CD4-positive, alpha-beta T cell (primary cell): ENCODE measurements around the gene PCDHA1. TPM values are rescaled to one million over a fixed set of nuclear protein-coding genes. Genes with fewer than 3 reads are reported as not detected.

Source experiments
- ATAC-seq: fragments of 200-7000 bp; cut with Tn5 transposase; one replicate; pipeline ENCODE4 v1.10.0; 2022; ENCODE audit warnings: mild to moderate bottlenecking; ENCODE audit not compliant: poor library complexity
- CTCF ChIA-PET: fragments of 350-600 bp; sonication (Branson Sonifier 250); formaldehyde crosslinking; loops from one replicate; lab custom pipeline; 2021; ENCODE audit warnings: antibody characterized with exemption, inconsistent platforms; lab: Charles Lee
- POLR2A ChIA-PET: fragments of 350-600 bp; sonication (Branson Sonifier 250); formaldehyde crosslinking; loops from one replicate; lab custom pipeline; 2021; ENCODE audit warnings: antibody characterized with exemption, inconsistent platforms; lab: Charles Lee
- DNase-seq, 14 experiments: peaks; one replicate each; pipeline ENCODE4 v3.0.0-alpha.2; 2013 to 2020; ENCODE audit warnings: mixed read lengths in 2 of 14
- H3K27ac ChIP-seq, 2 donors: one replicate each; pipeline versions ENCODE4 v1.5.1 to v1.7.0; 2013; ENCODE audit warnings: low read length in 2 of 2, low read depth in 1 of 2, mild to moderate bottlenecking in 1 of 2
- H3K27me3 ChIP-seq, 2 experiments: 1 replicate in 1 of 2; 2 replicates in 1 of 2; pipeline versions ENCODE4 v1.6.1 to v1.7.0; 2013; ENCODE audit warnings: low read length in 2 of 2, control low read depth in 1 of 2, mild to moderate bottlenecking in 1 of 2, moderate library complexity in 1 of 2; ENCODE audit not compliant: insufficient read depth in 2 of 2, control insufficient read depth in 1 of 2
- H3K36me3 ChIP-seq: one replicate; pipeline ENCODE4 v1.6.1; 2013; ENCODE audit warnings: low read length, control low read depth; ENCODE audit not compliant: insufficient read depth
- H3K4me1 ChIP-seq: one replicate; pipeline ENCODE4 v1.6.1; 2013; ENCODE audit warnings: low read length, control low read depth; ENCODE audit not compliant: insufficient read depth
- H3K4me3 ChIP-seq: one replicate; pipeline ENCODE4 v1.5.1; 2013; ENCODE audit warnings: mild to moderate bottlenecking, low read length, moderate library complexity
- H3K9me3 ChIP-seq, 2 experiments: 1 replicate in 1 of 2; 2 replicates in 1 of 2; pipeline versions ENCODE4 v1.6.1 to v1.7.0; 2013; ENCODE audit warnings: low read length in 2 of 2, mild to moderate bottlenecking in 2 of 2, control low read depth in 1 of 2, moderate library complexity in 1 of 2; ENCODE audit not compliant: control insufficient read depth in 1 of 2, insufficient read depth in 1 of 2
- H3K27ac Mint-ChIP-seq: one replicate; pipeline ENCODE4 v1.8.0; 2020; ENCODE audit warnings: mixed read lengths
- H3K27me3 Mint-ChIP-seq: one replicate; pipeline ENCODE4 v1.8.0; 2021; ENCODE audit warnings: mixed read lengths
- H3K36me3 Mint-ChIP-seq: one replicate; pipeline ENCODE4 v1.8.0; 2021; ENCODE audit warnings: low read depth, mixed read lengths
- H3K4me1 Mint-ChIP-seq: one replicate; pipeline ENCODE4 v1.8.0; 2021; ENCODE audit warnings: low read depth, mixed read lengths
- H3K4me3 Mint-ChIP-seq: one replicate; pipeline ENCODE4 v1.8.0; 2020; ENCODE audit warnings: mild to moderate bottlenecking, mixed read lengths
- H3K9me3 Mint-ChIP-seq: one replicate; pipeline ENCODE4 v1.8.0; 2020; ENCODE audit warnings: mixed read lengths
- intact Hi-C, 2 experiments: fragments of 100-400 bp; cut with DNase I in 1 of 2; cut with micrococcal nuclease in 1 of 2; formaldehyde crosslinking; loops; one replicate each; pipeline versions ENCODE4 v1.15.1 to v1.9.0; 2023 to 2025; cut with DNase I, micrococcal nuclease
- polyA plus RNA-seq, 2 donors: library from polyadenylated mRNA; unstranded; fragments of 120-200 nt; gene quantifications; one replicate each; pipeline ENCODE4 v1.2.1, GENCODE V29; 2013
- total RNA-seq, 174 experiments: library from RNA in 2 of 174; stranded (reverse) in 2 of 174; gene quantifications; one replicate each; pipeline ENCODE4 v1.2.3 and lab custom pipeline; 2021 to 2026
- TF ChIP-seq, protein P1 (sequence below): fragments of 200-600 bp; IDR thresholded peaks from one replicate; pipeline ENCODE4 v1.8.0; 2022; ENCODE audit warnings: antibody characterized with exemption, mild to moderate bottlenecking

The PCDHA1 gene
- total RNA-seq (not detected), total RNA-seq (lab: John Stamatoyannopoulos, UW) (0 to 0.14 (median 0) reads per million in 172 experiments)
- polyA plus RNA-seq (2013, experiment 1 of 2): not detected
- not detected for polyA plus RNA-seq (2013, experiment 2 of 2)

DNA sequence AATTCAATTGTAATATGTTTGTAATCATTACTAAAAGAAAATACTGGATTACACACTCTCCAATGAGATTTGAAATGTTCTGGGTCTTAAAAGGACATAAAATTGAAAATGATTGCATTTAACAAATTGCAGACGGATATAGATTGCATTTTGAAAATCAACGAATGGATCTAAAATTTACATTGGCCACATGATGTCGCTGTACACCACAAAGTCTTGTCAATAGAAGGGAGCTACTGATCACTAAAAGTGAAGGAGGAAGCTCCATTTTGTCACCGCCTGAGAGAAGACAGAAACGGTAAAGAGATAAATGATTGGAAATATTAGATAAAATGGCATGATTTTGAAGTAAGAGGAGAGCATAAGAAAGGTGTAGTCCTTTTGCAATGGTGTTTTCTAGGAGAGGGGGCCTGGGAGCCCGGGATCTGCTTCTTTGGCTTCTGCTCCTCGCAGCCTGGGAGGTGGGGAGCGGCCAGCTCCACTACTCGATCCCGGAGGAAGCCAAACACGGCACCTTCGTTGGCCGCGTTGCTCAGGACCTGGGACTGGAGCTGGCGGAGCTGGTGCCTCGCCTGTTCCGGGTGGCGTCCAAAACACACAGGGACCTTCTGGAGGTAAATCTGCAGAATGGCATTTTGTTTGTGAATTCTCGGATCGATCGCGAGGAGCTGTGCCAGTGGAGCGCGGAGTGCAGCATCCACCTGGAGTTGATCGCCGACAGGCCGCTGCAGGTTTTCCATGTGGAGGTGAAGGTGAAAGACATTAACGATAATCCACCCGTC lies at the start of gene PCDHA1:
PCDHA1 (plus strand) TSS at position 236 of the 782 bp plus-strand sequence.
- ATAC-seq (no peak), DNase-seq (no peak)
- no peak within 1 kb of the TSS for H3K27ac Mint-ChIP-seq
- Histone ChIP-seq H3K4me1 (no peaks in the 10 kb centered on the region), H3K4me3 (no peak within 1 kb of the TSS), H3K9me3 (peaks cover 47 to 90% of the 10 kb centered on the region in 2 experiments), H3K27me3 (peaks cover 21% of the 10 kb centered on the region in 2 experiments), H3K27ac (no peak within 1 kb of the TSS), H3K36me3 (no peaks in the 10 kb centered on the region)
- intact Hi-C loops: no loop called here
- H3K9me3 Mint-ChIP-seq: peaks cover 25% of the 10 kb centered on the region
- H3K4me3 Mint-ChIP-seq: no peak within 1 kb of the TSS
- H3K27me3 Mint-ChIP-seq: peaks cover 72% of the 10 kb centered on the region
- ChIA-PET POLR2A (no interaction called here), CTCF (no interaction called here)
- TF ChIP-seq, protein P1, sequence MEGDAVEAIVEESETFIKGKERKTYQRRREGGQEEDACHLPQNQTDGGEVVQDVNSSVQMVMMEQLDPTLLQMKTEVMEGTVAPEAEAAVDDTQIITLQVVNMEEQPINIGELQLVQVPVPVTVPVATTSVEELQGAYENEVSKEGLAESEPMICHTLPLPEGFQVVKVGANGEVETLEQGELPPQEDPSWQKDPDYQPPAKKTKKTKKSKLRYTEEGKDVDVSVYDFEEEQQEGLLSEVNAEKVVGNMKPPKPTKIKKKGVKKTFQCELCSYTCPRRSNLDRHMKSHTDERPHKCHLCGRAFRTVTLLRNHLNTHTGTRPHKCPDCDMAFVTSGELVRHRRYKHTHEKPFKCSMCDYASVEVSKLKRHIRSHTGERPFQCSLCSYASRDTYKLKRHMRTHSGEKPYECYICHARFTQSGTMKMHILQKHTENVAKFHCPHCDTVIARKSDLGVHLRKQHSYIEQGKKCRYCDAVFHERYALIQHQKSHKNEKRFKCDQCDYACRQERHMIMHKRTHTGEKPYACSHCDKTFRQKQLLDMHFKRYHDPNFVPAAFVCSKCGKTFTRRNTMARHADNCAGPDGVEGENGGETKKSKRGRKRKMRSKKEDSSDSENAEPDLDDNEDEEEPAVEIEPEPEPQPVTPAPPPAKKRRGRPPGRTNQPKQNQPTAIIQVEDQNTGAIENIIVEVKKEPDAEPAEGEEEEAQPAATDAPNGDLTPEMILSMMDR: no peak
- H3K36me3 Mint-ChIP-seq: peaks cover 40% of the 10 kb centered on the region
- no peaks in the 10 kb centered on the region for H3K4me1 Mint-ChIP-seq

DNA sequence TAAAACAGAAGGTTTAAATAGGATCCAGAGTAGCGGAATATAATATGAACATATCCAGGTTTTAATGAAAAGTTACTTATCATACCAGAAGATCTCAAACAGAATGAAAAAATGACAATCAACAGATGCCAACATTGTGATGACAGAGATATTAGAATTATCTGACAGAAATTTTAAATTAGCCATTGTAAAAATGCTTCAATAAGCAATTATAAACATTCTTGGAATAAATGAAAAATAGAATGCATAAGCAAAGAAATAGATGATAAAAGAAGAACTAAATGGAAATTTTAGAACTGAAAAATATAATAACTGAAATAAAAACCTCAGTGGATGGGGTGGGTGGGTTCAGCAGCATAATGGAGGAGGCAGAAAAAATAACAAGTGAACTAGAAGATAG lies 48.5 kb upstream of the PCDHA1 start:
- Mint-ChIP-seq H3K27me3 (peaks cover 60% of the 10 kb centered on the region), H3K4me1 (no peaks in the 10 kb centered on the region), H3K4me3 (no peak overlapping the region), H3K9me3 (peaks cover 7% of the 10 kb centered on the region), H3K27ac (no peak overlapping the region), H3K36me3 (peaks cover 6% of the 10 kb centered on the region)
- no peaks in the 10 kb centered on the region for H3K36me3 ChIP-seq
- H3K4me1 ChIP-seq: no peaks in the 10 kb centered on the region
- ChIA-PET POLR2A (no interaction called here), CTCF (no interaction called here)
- intact Hi-C loops: no loop called here
- DNase-seq (no peak), ATAC-seq (no peak)
- TF ChIP-seq, protein P1: no peak
- H3K27me3 ChIP-seq: peaks cover 15 to 18% of the 10 kb centered on the region in 2 experiments
- H3K4me3 ChIP-seq: no peak overlapping the region
- peaks cover 3 to 18% of the 10 kb centered on the region in 2 experiments for H3K9me3 ChIP-seq
- no peak overlapping the region for H3K27ac ChIP-seq

DNA sequence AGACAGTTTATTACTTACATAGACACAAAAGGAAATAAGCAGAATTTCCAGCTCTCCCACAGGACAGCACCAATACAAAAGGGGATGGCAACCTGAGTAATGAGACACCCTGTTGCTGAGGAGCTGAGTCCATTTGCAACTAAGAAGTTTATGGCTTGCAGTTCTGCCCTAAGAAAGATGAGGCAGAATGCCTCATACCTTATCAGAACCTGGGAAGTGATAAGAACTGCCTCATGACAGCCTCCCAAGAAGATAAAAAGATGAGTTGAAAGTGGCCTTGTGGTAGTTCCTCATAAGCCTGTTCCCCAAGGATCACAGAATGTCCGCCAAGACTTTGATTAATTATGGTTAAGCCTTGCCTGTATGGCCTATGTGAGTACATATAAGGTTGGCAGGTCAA lies 44.0 kb upstream of the PCDHA1 start:
- intact Hi-C loops: no loop called here
- no peaks in the 10 kb centered on the region for H3K36me3 ChIP-seq
- H3K4me3 Mint-ChIP-seq: no peak overlapping the region

More for the DNA sequence above, 44.0 kb upstream of the PCDHA1 start:
- peaks cover 22% of the 10 kb centered on the region for H3K27me3 Mint-ChIP-seq
- no peak overlapping the region for H3K4me3 ChIP-seq
- H3K27ac ChIP-seq: no peak overlapping the region
- DNase-seq: no peak
- POLR2A ChIA-PET: no interaction called here
- H3K27ac Mint-ChIP-seq: no peak overlapping the region
- peaks cover 4 to 6% of the 10 kb centered on the region in 2 experiments for H3K27me3 ChIP-seq
- peaks cover 18 to 32% of the 10 kb centered on the region in 2 experiments for H3K9me3 ChIP-seq
- CTCF ChIA-PET: no interaction called here
- H3K9me3 Mint-ChIP-seq: peaks cover 20% of the 10 kb centered on the region
- peaks cover 6% of the 10 kb centered on the region for H3K36me3 Mint-ChIP-seq
- H3K4me1 ChIP-seq: no peaks in the 10 kb centered on the region
- TF ChIP-seq, protein P1: no peak
- no peaks in the 10 kb centered on the region for H3K4me1 Mint-ChIP-seq
- ATAC-seq: no peak
